HepG2 (cell line): Measurements from ENCODE around the gene ASF1B. TPM values are rescaled to one million over a fixed set of nuclear protein-coding genes. Genes with fewer than 3 reads are reported as not detected.

Experiments used
- BHLHE40 ChIP-seq: IDR thresholded peaks from 2 replicates; pipeline ENCODE4 v1.6.1; 2011; ENCODE audit warnings: low read length, improper control_type of control experiment
- BRF2 ChIP-seq: sonication (generic); formaldehyde crosslinking; IDR thresholded peaks from 2 replicates; pipeline ENCODE4 v1.8.1; 2022; ENCODE audit warnings: mild to moderate bottlenecking, missing genetic modification reagents
- EEA1 ChIP-seq: sonication (generic); formaldehyde crosslinking; IDR thresholded peaks from 2 replicates; pipeline ENCODE4 v1.5.1; 2020; ENCODE audit warnings: mild to moderate bottlenecking, missing genetic modification reagents, borderline replicate concordance
- HOXA5 ChIP-seq: sonication (generic); formaldehyde crosslinking; IDR thresholded peaks from 2 replicates; pipeline ENCODE4 v1.4.0; 2020; ENCODE audit warnings: missing genetic modification reagents
- MBD4 ChIP-seq: IDR thresholded peaks from 2 replicates; pipeline ENCODE4 v1.6.1; 2012; ENCODE audit warnings: low read length, inconsistent platforms, borderline replicate concordance
- NCOA5 ChIP-seq: sonication (generic); formaldehyde crosslinking; IDR thresholded peaks from 2 replicates; pipeline ENCODE4 v1.4.0; 2020; ENCODE audit warnings: missing genetic modification reagents
- NKX3-1 ChIP-seq: sonication (generic); formaldehyde crosslinking; IDR thresholded peaks from 2 replicates; pipeline ENCODE4 v1.5.0; 2020; ENCODE audit warnings: missing genetic modification reagents
- NR1H2 ChIP-seq: sonication (generic); formaldehyde crosslinking; IDR thresholded peaks from 2 replicates; pipeline ENCODE4 v1.8.1; 2022; ENCODE audit warnings: low read depth, missing genetic modification reagents, borderline replicate concordance
- NR2F6 ChIP-seq, 2 experiments: IDR thresholded peaks; 2 replicates each; pipeline ENCODE4 v1.6.1; 2016; ENCODE audit warnings: antibody characterized with exemption in 1 of 2, mild to moderate bottlenecking in 1 of 2
- ONECUT2 ChIP-seq: sonication (generic); formaldehyde crosslinking; IDR thresholded peaks from 2 replicates; pipeline ENCODE4 v1.4.0; 2020; ENCODE audit warnings: missing genetic modification reagents
- SMC3 ChIP-seq: IDR thresholded peaks from 2 replicates; pipeline ENCODE4 v1.6.1; 2011; ENCODE audit warnings: low read length, improper control_type of control experiment
- SNAPC5 ChIP-seq: sonication (generic); formaldehyde crosslinking; IDR thresholded peaks from 2 replicates; pipeline ENCODE4 v1.8.1; 2023; ENCODE audit warnings: mild to moderate bottlenecking, missing genetic modification reagents, borderline replicate concordance
- SSRP1 ChIP-seq: IDR thresholded peaks from 2 replicates; pipeline ENCODE4 v1.6.1; 2016; ENCODE audit warnings: control low read depth
- UBTF ChIP-seq: sonication (generic); formaldehyde crosslinking; IDR thresholded peaks from 2 replicates; pipeline ENCODE4 v1.4.0; 2020; ENCODE audit warnings: mild to moderate bottlenecking, missing genetic modification reagents
- ZFP82 ChIP-seq: sonication (generic); formaldehyde crosslinking; IDR thresholded peaks from 2 replicates; pipeline ENCODE4 v1.5.1; 2020; ENCODE audit warnings: mild to moderate bottlenecking, missing genetic modification reagents, borderline replicate concordance
- ZKSCAN8 ChIP-seq: IDR thresholded peaks from 2 replicates; pipeline ENCODE4 v1.6.1; 2016; ENCODE audit warnings: borderline replicate concordance, missing genetic modification reagents, missing compliant biosample characterization
- ZNF720 ChIP-seq: sonication (generic); formaldehyde crosslinking; IDR thresholded peaks from 2 replicates; pipeline ENCODE4 v1.4.0; 2020; ENCODE audit warnings: missing genetic modification reagents
- ZNF768 ChIP-seq: sonication (generic); formaldehyde crosslinking; IDR thresholded peaks from 2 replicates; pipeline ENCODE4 v1.4.0; 2020; ENCODE audit warnings: missing genetic modification reagents
- ZSCAN31 ChIP-seq: sonication (generic); formaldehyde crosslinking; IDR thresholded peaks from 2 replicates; pipeline ENCODE4 v1.5.0; 2020; ENCODE audit warnings: low read depth, mild to moderate bottlenecking, missing genetic modification reagents
- polyA plus RNA-seq, 8 experiments: library from polyadenylated mRNA; depleted of rRNA in 3 of 8; stranded (reverse) in 7 of 8; unstranded in 1 of 8; fragments of >200 nt; fragmentation: Illumina TruSeq in 4 of 8; extraction: Trizol in 4 of 8; gene quantifications; 2 replicates each; pipeline versions ENCODE4 v1.2.1 to v1.2.3, GENCODE V29; 2011 to 2016; ENCODE audit warnings: low read depth in 4 of 8, missing spikeins in 1 of 8, mixed read lengths in 1 of 8; ENCODE audit not compliant: insufficient read depth in 1 of 8
- total RNA-seq, 5 experiments: library from RNA; depleted of rRNA; stranded (reverse); fragments of >200 nt; fragmentation: Illumina TruSeq; extraction: Trizol; gene quantifications; 2 replicates each; pipeline ENCODE4 v1.2.3, GENCODE V29; 2016; ENCODE audit warnings: low read depth in 1 of 5
- TF ChIP-seq, protein P1 (sequence below): sonication (generic); formaldehyde crosslinking; IDR thresholded peaks from 2 replicates; pipeline ENCODE4 v1.4.0; 2020; ENCODE audit warnings: mild to moderate bottlenecking, missing genetic modification reagents
- TF ChIP-seq, protein P2 (sequence below): sonication (generic); formaldehyde crosslinking; IDR thresholded peaks from 2 replicates; pipeline ENCODE4 v1.4.0; 2020; ENCODE audit warnings: mild to moderate bottlenecking, missing genetic modification reagents
- TF ChIP-seq, protein P3 (sequence below): sonication (generic); formaldehyde crosslinking; IDR thresholded peaks from 2 replicates; pipeline ENCODE4 v1.5.0; 2020; ENCODE audit warnings: missing genetic modification reagents

The ASF1B gene
- total and polyA plus RNA-seq, 2 of the 13 experiments (the other 11 are each of a cell fraction or from before 2014, with no cell fraction given) = 18.2 to 24.8 TPM

- no peak for TF ChIP-seq ZFP82 (CRISPR knock-in tag)
- no peak for TF ChIP-seq SNAPC5
- TF ChIP-seq MBD4 = no peak
- TF ChIP-seq SSRP1 (CRISPR knock-in tag) = no peak
- TF ChIP-seq, protein P1, sequence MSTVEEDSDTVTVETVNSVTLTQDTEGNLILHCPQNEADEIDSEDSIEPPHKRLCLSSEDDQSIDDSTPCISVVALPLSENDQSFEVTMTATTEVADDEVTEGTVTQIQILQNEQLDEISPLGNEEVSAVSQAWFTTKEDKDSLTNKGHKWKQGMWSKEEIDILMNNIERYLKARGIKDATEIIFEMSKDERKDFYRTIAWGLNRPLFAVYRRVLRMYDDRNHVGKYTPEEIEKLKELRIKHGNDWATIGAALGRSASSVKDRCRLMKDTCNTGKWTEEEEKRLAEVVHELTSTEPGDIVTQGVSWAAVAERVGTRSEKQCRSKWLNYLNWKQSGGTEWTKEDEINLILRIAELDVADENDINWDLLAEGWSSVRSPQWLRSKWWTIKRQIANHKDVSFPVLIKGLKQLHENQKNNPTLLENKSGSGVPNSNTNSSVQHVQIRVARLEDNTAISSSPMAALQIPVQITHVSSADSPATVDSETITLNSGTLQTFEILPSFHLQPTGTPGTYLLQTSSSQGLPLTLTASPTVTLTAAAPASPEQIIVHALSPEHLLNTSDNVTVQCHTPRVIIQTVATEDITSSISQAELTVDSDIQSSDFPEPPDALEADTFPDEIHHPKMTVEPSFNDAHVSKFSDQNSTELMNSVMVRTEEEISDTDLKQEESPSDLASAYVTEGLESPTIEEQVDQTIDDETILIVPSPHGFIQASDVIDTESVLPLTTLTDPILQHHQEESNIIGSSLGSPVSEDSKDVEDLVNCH (CRISPR knock-in tag) = no peak
- no peak for TF ChIP-seq NCOA5
- TF ChIP-seq BRF2 = no peak
- no peak for TF ChIP-seq ZSCAN31 (CRISPR knock-in tag)
- no peak for TF ChIP-seq ZKSCAN8 (CRISPR knock-in tag)
- no peak for TF ChIP-seq ZNF720 (CRISPR knock-in tag)
- TF ChIP-seq NR1H2 (CRISPR knock-in tag) = no peak
- no peak for TF ChIP-seq NR2F6 (IDR thresholded peaks at IDR 0.05)
- no peak for TF ChIP-seq NR2F6 (CRISPR knock-in tag; IDR thresholded peaks at IDR 0.05)
- TF ChIP-seq HOXA5 (CRISPR knock-in tag) = no peak
- TF ChIP-seq ZNF768 = peak; percentile 34; the same call in 1 of the 2 replicates
- no peak for TF ChIP-seq NKX3-1
- TF ChIP-seq UBTF = 0 out of 2 replicates have a peak, but pooled peaks have one; percentile 20
- TF ChIP-seq, protein P2, sequence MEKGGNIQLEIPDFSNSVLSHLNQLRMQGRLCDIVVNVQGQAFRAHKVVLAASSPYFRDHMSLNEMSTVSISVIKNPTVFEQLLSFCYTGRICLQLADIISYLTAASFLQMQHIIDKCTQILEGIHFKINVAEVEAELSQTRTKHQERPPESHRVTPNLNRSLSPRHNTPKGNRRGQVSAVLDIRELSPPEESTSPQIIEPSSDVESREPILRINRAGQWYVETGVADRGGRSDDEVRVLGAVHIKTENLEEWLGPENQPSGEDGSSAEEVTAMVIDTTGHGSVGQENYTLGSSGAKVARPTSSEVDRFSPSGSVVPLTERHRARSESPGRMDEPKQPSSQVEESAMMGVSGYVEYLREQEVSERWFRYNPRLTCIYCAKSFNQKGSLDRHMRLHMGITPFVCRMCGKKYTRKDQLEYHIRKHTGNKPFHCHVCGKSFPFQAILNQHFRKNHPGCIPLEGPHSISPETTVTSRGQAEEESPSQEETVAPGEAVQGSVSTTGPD (CRISPR knock-in tag) = no peak
- TF ChIP-seq BHLHE40 = no peak
- TF ChIP-seq SMC3 = peak; percentile 43; the same call in 1 of the 2 replicates
- TF ChIP-seq ONECUT2 (CRISPR knock-in tag) = no peak
- TF ChIP-seq, protein P3, sequence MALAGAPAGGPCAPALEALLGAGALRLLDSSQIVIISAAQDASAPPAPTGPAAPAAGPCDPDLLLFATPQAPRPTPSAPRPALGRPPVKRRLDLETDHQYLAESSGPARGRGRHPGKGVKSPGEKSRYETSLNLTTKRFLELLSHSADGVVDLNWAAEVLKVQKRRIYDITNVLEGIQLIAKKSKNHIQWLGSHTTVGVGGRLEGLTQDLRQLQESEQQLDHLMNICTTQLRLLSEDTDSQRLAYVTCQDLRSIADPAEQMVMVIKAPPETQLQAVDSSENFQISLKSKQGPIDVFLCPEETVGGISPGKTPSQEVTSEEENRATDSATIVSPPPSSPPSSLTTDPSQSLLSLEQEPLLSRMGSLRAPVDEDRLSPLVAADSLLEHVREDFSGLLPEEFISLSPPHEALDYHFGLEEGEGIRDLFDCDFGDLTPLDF (CRISPR knock-in tag) = no peak
- TF ChIP-seq EEA1 (CRISPR knock-in tag) = no peak
These were observed 11.6 kb upstream of the ASF1B start (continued) for GRCh38 chr19:14147797-14148605.
